NT2/D1 (cell line): Measurements from ENCODE around the gene C5AR2.

Experiments used
- SUZ12 ChIP-seq: IDR thresholded peaks from 2 replicates; pipeline ENCODE4 v1.6.1; 2011; ENCODE audit not compliant: insufficient read length, insufficient read depth; ENCODE audit errors: extremely low read depth
- ZNF274 ChIP-seq: IDR thresholded peaks from 2 replicates; pipeline ENCODE4 v1.6.1; 2011; ENCODE audit warnings: mild to moderate bottlenecking, low read depth, low read length

DNA sequence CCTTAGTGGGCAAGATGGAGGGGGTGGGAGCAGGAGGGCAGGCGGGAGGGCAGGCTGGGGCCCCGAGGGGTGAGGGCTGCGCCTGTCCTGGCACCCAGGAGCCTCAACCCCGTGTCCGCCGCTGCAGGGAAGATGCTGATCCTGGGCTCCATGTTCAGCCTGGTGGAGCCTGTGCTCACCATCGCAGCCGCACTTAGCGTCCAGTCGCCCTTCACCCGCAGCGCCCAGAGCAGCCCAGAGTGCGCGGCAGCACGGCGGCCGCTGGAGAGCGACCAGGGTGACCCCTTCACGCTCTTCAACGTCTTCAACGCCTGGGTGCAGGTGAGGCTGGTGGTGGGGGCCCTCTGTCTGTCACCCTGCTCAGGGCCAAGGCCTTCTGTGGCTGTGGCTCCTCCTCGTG, 40.6 kb downstream of the C5AR2 start:
- TF ChIP-seq ZNF274 (no peak), SUZ12 (no peak)
